Measurements from ENCODE around the gene ELMOD1.

Gene ELMOD1

GRCh38 chr11:107651672-107652071, 60.7 kb downstream of the ELMOD1 start:
- no peak for DNase-seq

GRCh38 chr11:107653076-107653475, 62.1 kb downstream of the ELMOD1 start:
- DNase-seq = no peak

GRCh38 chr11:107655602-107656001, 64.7 kb downstream of the ELMOD1 start:
- no peak for DNase-seq

DNA sequence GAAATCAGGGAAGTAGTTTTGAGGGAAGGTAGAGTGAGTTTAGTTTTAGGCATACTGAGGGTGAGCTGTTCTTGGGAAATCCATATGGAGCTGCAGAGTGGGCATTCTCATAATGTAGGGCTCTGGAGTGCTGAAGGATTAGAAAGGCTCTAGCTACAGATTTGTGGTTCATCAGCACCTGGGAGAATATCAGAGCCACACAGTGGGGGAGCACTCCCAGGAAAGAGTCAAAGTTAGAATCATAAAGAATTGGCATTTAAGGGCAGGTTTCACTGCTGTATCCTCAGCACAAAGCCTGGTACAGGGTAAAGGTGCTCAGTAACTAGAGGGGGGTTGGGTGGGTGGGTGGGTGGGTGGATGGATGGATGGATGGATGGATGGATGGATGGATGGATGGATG, 68.4 kb downstream of the ELMOD1 start:
- no peak for DNase-seq

GRCh38 chr11:107660066-107660465, 69.1 kb downstream of the ELMOD1 start:
- DNase-seq = no peak

DNA sequence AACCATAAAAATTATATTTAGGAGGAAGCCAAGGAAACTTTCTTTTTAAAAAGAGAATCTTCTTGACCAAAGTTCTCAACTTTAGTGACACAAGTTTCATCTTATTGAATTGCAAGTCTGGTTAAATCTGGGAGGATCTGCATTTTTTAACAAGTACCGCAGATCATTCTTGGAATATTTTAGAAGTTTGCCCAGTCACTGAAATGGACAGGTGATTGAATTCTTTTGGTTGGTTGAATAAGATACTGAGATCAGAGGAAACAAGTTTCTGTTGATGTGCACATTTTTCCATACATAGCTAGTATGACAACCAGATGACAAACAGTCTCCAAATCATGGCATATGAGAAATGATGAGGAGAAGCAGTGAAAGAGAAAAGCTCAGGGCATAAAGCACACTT, 70.7 kb downstream of the ELMOD1 start:
- DNase-seq = no peak

DNA sequence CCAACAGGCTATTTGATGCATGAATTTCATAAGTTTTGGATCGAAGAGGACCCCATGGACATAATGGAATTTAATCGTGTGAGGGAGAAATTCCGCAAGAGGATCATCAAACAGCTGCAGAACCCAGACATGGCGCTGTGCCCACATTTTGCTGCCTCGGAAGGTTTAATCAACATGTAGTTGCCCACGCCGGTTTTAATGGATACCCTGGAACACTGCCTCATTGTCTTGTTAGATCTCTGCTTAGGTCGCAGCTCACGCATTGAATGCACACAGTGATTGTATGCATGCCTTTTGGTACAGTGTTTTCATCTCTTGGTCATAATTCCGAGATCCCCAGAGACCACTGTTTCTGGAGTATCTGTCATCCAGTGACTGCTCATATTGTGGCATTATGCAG, 74.1 kb downstream of the ELMOD1 start:
- no peak for DNase-seq

- no peak for DNase-seq
Observed at GRCh38 chr11:107666911-107667613, 76.1 kb downstream of the ELMOD1 start.

- DNase-seq = no peak
Observed at GRCh38 chr11:107669191-107669740, 78.3 kb downstream of the ELMOD1 start.

DNA sequence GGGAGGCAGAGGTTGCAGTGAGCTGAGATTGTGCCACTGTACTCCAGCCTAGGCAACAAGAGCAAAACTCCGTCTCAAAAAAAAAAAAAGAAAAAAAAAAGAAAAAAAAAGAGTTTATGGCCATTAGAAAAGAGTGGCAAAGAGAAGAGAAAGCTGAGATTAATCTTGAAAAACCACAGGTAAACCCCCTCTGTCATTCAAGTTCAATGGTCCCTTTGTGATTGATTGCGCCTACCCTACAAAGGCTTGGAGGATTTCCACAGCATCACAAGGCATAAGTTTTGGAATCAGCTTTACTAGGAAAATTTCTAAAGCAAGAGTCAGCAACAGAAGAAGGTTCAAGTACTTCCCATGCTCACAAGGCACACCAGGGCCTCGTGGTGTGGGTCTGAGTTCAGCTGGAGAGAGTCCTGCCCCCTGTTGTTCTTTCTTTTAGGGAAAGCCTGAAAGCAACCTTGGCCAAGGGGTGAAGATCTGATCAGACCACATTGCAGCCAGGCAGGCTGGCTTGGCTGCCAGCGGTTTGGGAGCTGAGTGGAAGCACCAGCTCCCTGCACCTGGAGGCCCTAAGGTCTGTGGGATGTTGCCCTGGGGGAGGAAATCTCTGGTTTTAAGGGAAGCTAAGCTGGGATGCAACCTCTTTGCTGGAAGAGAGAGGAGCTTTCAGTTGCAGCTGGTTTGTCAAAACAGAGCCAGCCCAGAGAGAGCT, 79.1 kb downstream of the ELMOD1 start:
- DNase-seq = no peak

- no peak for DNase-seq
Observed at GRCh38 chr11:107675902-107676301, 85.0 kb downstream of the ELMOD1 start.

DNA sequence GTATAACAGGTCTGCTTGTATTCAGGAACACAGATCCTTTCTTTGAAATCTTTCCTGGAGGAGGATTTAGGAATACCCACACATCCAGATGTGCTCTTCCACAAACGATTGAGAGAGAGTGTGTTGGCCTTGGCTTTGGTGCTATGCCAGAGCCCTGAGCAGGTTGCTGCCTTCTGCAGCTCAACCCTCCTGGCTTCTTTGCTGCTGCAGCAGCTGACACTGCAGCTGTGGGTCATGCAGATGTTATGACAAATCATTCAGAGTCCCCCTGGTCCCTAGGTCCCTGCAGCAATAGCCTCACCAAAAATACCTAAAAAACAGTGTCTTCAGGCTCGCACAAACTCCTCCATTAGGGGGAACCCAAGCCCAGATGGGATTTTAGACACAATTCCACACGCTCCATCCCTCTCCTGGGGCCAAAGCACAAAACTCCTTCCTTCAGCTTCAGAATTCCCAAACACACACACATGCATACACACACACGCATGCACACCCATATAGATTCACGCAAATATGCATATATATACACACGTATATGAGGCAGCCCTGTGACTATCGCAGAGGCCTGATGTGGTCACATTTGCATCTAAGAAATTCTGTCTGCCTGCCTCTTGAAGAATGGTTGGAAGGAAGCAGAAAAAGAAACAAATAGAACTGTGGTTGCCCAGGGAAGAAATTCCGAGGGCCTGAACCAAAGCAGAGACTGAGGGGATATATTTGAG, 85.5 kb downstream of the ELMOD1 start:
- DNase-seq = no peak

- no peak for DNase-seq
Observed at GRCh38 chr11:107677924-107678631, 87.1 kb downstream of the ELMOD1 start.

- DNase-seq = no peak
Observed at GRCh38 chr11:107678632-107678971, 87.7 kb downstream of the ELMOD1 start.

DNA sequence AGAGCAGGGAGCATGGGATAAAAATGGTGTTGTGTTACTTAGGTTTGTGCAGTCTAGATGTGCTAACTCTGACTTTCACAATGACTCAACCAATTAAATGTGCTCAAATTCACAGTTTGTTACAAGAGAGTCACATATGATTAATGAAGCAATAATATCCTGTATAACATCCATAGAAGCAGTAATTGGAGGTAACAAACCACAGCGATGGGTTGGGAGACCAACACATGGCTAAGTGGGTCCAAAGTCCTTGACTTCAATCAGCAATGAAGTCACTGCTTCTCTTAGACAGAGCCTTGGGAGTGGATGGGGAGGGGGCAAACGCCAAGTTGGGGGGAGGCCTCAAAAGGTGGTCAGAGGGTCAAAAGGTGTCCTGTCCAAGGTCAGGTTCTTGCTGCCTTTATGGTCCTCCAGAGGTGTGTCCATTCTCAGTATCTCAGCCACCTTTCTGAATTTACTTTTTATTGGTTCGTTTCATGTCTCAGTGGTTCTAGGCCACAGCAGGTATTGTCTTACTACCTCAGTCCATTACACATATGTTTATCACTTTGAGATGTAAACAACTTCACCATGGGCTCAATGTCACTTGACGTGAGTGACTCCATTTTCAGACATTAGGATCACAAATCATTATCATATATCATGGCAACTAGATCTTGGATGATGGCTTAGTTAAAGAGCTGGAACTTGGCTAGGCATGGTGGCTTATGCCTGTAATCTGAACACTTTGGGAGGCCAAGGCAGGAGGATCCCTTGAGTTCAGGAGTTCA, 88.5 kb downstream of the ELMOD1 start:
- DNase-seq = no peak

GRCh38 chr11:107682171-107682570, 91.2 kb downstream of the ELMOD1 start:
- no peak for DNase-seq

GRCh38 chr11:107682572-107682971, 91.6 kb downstream of the ELMOD1 start:
- no peak for DNase-seq

GRCh38 chr11:107683061-107683460, 92.1 kb downstream of the ELMOD1 start:
- DNase-seq = no peak

- no peak for DNase-seq
Observed at GRCh38 chr11:107683807-107684206, 92.9 kb downstream of the ELMOD1 start.

- DNase-seq = no peak
Observed at GRCh38 chr11:107688322-107688918, 97.5 kb downstream of the ELMOD1 start.

DNA sequence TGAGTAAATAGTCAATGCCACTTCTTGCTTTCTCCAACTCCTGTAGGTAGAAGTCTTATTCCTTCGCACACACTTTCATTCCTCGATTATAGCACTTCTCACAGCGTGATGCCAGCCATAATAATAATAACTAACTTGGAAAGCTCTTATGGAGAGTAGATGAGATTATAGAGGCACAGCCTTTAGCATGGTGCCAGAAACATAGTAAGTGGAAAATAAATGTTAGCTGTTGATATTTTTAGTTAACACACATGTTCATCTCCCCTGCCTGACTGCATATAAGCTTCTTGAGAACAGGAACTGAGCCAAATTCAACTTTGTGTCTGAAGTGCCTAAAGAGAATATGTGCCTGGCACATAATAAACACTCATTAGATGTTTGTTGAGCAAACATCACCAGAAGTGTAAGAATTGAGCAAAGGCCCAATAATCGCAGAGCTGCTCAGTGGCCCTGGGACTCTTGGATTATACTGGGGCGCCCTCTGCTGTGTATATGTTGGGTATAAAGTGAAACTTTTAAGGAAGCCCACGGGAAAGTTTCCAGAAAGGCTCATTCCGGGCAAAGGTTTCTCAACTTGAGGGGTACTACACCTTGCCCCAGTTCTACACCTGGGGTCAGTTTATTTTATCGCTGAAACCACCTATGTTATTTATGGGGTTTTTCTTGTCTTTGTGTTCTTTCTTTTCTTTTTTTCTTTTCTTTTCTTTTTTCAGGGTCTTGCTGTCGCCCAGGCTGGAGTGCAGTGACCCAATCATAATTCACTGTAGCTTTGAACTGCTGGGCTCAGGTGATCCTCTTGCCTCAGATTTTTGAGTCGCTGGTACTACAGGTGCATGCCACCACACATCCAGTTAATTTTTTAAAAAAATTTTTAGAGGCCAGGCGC, 98.6 kb downstream of the ELMOD1 start:
- peak; percentile 84 for DNase-seq

All from midbrain (tissue), 1 donor.